Activated T-cell treated with anti-CD3 and anti-CD28 coated beads for 48 hours (primary cell): Measurements from ENCODE around the gene GMPS.
"Not testable (repeated sequence)": the region's sequence is repeated elsewhere in the genome, so short reads cannot be mapped to it uniquely, and the experiment has no call there.

Experiments used
- DNase-seq: peaks from one replicate; pipeline ENCODE4 v3.0.0-alpha.2; 2020; ENCODE audit warnings: low read depth

The GMPS gene

DNA sequence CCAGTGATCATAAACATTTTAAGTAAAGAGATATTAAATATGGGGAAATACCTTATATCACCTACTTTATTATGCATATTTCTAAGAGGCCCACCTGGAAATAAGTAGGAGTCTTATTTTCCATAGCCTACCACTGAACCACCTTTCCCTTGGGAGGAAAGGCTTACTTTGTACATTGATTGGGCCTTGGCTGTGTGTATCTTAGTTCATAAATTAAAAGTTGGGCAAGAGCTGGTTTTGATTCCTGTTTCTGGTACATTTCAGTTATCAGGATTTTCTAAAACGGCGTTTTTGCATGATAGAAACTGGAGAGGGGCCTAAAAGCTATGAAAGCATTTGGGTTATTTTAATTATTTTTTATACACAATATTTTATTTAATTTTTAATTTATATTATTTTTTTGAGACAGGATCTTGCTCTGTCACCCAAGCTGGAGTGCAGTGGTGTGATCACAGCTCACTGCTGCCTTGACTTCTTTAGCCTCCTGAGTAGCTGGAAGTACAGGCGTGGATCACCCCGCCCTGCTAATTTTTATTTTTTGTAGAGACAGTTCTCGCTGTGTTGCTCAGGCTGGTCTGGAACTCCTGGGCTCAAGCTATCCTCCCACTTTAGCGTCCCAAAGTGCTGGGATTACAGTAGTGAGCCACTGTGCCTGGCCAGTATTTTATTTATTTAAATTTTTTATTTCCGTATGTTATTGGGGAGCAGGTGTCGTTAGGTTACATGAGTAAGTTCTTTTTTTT is 2.6 kb downstream of the GMPS start:
- DNase-seq, result no peak

DNA sequence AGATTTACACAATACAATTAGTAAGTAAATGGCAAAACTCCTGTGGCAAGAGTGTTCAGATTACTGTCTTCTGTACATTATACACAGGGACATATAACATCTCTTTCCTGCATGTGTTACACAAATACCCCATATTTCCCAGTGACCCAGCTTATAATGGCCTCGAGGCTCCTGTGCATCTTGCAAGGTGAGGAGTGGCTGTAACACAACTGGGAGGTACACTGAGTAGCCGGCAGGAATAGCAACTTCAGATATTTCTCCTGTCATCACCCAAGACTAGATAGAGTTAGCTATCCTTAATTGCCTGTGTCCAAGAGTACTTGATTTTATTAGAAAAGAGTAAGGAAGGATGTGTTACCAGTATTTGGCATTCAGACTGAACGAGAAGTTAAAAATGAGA is 5.6 kb downstream of the GMPS start:
- no peak for DNase-seq

DNA sequence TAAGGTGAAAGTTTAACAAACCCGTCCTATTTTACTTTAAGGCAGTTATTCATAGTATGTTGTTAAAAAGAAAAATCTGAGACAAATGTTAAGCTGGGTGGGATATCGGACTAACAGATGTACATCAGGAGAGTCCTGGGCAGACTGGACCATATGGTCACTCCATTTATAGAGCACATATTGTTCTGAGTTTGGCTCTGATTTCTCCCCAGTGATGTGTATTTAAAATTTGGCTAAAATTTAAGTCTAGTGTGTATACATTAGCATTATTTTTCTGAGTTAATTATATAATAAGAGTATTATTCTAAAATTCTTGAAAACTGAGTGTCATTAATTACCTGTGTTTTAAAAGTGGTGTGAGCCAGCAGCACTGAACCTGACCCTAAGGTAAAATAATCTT is 6.1 kb downstream of the GMPS start:
- no peak for DNase-seq

DNA sequence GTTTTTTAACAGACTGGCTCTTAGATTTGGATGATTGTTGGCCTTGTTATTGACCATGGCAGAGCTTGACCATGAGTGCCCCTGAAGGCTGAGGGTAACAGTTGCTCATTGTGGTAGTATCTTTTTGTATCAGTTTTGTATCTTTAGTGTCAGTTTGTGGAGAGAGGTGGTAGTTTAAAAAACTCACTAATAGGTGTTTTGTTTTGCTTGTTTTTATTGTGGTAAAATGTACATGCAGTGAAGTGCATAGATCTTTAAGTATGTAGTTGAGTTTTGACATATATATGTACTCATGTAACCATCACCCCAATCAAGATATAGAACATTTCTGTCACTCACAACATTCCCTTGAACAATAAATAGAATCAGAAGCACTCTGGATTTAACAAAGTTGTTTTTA is 9.8 kb downstream of the GMPS start:
- no peak for DNase-seq

DNA sequence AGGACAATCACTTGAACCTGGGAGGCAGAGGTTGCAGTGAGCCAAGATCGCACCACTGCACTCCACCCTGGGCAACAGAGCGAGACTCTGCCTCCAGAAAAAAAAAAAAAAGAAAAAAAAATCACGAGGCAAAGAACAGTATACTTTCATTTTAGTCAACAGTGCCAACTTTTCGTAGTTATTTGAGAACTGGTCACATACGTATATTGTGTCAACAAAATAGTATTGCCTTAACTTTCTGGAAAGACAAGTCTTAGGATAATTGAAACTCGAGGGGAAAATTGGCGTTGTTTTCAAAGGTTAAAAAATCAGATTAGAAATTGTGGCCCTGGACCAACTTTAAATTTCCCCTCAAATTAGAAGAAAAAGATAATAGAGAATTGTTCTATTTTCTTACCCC is 13.8 kb downstream of the GMPS start:
- DNase-seq, result no peak

DNA sequence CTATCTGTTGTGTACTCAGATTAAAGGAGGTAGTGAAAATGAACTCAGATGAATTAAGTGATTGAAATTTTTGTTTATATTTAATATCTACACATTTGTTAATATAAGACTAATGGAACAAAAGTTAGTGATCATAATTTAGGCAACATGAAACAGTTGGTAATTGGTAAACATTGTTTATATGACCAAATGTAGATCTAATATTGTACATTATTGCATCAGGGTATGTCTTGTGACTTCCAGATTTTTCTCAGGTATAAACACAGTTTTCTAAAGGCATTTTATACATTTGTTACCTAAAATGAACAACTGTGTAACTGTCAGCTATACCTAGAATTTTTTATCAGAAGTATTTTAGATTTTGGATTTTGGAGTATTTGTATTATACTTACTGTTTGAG is 14.8 kb downstream of the GMPS start:
- DNase-seq, result no peak

DNA sequence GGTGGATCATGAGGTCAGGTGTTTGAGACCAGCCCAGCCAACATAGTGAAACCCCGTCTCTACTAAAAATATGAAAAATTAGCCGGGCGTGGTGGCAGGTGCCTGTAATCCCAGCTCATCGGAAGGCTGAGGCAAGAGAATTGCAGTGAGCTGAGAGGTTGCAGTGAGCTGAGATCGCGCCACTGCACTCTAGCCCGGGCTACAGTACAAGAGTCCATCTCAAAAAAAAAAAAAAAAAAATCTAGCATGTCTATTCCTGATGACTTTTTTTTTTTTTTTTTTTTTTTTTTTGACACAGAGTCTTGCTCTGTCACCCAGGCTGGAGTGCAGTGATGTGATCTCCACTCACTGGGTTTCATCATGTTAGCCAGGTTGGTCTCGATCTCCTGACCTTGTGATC is 15.9 kb downstream of the GMPS start:
- DNase-seq, result not testable (repeated sequence)

DNA sequence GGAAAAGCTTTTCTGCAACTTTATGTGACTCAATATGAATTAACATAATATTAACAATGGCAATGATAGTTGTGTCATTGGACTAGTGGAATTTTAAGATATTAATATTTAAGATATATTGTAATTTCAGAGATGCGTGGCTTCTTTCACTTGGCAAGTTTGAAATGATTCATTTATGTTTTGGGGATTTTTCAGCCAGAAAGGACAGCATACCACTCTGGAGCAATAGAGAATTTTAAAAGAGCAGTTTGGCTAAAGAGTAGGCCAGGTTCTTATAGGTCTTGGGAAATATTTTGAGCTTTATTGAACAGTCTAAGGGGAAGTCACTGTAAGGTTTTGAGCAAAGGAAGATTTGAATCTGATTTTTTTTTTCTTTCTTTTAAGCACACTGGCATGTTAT is 16.5 kb downstream of the GMPS start:
- DNase-seq, result no peak

DNA sequence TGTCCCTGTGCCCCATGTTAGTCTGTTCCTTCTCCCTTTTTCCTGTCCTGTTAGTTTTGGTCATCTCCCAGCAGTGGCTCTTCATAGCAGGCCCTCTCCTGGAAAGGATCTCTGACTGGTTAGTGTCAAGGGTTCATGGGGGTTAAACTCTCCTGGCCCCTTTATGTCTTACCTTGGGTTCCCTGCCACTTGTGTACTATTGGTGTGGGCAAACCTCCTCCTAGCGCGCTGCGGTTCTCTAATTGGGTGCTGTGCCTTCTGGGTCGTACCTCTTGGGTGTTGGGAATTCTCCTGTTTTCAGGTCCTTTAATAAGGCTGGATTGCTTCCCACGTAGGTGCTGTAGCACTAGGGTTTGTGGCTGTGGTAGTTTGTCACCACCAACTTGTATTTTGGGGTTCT is 18.8 kb downstream of the GMPS start:
- DNase-seq, result no peak

DNA sequence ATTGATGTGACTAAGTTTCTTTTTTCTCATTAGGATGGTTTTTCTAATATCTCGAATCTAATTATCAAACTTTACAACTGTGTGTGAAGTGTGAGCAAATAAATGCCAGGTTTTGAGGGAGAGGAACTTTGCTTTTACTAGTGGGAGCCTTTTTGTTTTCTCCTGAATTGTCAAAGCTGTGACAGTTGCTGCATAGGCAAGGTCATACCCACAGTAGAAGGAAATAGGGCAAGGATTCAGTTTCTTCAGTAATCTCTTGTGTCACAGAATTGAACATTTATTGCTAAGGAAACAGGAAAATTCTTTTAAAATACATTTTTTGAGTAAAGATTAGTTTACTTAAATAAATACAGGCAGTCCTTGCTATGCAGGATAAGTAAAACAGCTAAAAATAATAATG is 19.5 kb downstream of the GMPS start:
- DNase-seq, result no peak

DNA sequence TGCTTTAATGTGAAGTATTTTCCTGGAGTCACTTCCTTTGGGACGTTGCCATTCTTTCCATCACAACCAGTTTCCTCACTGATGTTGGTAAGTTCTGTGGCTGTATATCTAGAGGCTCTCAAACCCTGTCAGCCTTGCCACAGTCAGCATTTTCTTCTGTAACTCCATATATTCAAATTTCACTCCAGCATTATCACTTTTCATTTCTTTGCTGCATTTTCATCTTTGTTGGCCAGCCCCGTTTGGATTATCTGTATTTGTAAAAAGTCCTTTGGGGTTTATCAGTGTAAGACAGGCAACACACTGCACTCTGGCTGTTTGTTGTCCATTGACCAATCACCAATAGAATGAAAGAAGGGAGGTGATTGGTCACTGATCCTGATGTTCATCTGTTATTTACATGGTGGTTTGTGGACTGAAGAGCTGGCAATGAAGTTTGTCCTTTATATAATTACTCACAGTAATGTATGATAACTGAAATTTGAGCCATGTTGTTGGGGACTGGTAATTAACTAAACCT is 20.3 kb downstream of the GMPS start:
- DNase-seq, result no peak

DNA sequence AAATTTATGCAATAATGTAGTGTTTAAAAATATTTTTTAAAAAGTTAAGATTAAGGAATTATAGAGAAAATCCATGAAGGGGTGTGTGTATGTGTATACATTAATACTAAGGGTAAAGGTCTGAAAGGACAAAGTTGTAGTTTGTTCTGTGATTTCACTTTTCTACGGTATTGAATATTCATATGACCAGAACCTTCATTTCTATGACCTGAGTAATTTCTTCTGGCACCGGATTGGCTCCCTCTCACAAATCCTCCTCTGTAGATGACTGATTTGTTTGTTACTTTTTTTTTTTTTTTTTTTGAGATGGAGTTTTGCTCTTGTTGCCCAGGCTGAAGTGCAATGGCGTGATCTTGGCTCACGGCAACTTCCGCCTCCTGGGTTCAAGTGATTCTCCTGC is 20.9 kb downstream of the GMPS start:
- no peak for DNase-seq

DNA sequence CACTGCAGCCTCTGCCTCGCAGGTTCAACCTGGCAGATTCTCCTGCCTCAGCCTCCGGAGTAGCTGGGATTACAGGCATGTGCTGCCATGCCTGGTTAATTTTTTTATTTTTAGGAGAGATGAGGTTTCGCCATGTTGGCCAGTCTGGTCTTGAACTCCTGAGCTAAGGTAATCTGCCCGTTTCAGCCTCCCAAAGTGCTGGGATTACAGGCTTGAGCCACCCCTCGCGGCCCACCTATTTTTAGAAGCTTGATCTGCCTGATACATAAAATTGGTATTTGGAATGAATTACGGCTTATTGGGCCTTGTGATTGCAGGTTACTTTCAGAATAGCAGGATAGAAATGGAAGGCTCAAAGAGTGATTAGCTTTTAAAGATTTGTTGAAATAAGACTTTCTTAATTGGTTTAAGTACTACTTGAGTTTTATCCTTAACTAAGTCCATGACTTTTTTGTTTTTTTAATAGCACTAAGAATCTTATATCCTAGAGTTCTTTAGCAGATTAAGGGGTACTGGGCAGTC is 25.0 kb downstream of the GMPS start:
- no peak for DNase-seq

DNA sequence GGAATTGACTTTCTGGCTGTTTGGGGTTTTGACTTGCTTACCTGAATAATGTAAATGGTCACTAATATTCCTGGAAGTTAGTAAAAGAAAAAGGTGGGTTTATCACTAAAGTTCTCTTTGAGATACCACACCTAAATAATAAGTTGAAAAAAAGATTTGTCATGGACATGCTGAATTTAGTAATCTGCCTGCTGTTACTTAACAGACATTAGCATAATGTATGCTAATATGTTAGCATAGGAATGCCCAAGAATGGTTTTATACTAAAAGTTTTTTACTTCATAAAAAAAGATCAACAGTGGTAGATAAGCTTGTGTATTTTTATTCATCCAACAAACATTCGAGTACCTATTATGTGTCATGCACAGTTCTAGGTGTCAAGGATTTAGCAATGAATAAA is 36.5 kb downstream of the GMPS start:
- no peak for DNase-seq

DNA sequence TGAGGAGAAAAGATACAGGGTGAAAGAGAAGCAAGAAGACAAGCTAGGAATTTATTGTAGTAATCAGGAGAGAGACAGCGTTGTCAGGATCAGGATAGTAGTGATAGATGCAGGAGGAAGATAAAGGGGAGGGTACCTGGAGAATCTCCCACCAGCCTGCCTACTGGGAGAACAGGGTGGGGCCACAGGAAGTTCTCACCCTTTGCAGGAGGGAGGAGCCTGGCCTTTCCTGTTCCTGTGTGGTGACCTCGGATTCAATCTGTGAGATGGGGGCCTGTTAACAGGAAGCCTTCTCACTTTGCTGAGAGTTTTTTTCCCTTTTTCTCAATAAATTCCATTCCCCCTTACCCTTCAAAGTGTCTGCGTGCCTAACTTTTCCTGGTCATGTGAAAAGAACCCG is 37.6 kb downstream of the GMPS start:
- no peak for DNase-seq

DNA sequence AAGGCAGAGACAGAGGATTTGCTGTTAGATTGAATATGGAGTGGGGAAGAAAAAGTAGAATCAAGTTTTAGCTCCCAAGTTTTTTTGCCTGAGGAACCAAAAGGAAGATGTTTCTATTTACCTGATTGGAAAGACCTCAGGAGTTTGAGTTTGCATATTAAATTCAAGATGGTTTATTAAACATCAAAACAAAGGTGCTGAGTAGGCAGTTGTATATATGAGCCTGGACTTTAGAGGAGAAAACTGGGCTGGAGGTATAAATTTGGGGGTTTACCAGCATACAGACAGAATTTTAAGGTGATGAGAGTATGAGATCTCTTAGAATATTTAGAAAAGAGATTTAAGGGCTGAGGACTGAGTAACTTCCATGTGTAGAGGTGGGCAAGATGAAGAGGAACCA is 38.2 kb downstream of the GMPS start:
- no peak for DNase-seq

DNA sequence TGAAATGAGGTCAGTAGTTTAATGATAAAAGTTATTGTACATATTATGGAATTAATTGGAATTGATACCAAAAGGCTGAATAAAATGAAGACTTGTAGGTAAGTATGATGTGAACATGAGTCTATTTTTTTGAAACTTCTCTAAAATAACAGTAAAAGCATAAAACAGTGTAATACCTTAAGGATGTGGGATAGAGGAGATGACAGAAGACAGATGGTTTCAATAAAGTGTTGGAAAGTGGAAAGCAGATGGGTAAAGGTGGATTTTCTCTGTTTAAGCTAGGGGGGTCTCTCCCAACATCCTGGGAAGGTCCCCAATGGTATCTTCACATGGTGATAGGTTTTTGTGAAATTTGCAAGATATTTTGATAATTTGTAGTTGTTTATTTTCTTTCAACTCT is 41.6 kb downstream of the GMPS start:
- no peak for DNase-seq

DNA sequence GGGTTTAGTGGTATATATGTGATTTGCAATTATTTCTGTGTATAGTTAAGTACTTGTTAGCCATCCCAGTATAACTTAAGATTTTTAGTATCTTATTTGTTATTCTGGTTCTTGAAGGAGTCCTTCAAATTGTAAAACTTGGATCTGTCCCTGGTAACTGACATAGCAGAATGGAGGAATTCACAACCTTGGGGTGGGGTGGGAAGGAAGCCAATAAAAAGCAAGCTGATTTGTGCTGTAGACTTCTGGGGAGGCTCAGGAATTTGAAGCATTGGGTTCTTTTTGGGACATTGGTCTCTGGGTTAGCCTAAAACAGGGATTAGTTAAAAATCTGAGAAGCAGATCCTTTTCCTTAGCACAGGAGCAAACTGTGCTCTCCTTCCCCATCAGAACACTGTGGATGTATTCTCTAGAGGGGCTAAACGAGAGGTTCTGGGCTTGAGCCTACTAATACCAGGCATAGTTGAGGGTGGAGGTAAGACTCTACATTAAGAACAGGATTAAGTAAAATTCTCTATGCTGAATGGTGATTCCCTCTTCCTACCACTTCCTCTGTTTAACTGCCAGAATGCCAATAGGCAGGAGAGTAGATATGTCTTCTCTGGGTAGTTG is 42.2 kb downstream of the GMPS start:
- DNase-seq, result no peak

DNA sequence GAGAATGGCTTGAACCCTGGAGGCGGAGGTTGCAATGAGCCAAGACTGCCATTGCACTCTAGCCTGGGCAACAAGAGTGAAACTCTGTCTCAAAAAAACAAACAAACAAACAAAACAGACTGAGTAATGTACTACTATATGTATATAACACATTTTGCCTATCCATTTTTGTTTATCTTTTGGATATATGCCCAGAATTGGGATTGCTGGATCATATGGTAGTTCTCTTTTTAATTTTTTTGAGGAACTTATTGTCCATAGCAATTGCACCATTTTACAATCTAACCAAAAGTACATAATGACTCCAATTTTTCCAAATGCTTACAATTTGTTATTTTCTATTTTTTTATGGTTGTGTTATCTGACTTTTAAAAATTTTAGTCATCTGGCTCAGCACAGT is 47.3 kb downstream of the GMPS start:
- no peak for DNase-seq

DNA sequence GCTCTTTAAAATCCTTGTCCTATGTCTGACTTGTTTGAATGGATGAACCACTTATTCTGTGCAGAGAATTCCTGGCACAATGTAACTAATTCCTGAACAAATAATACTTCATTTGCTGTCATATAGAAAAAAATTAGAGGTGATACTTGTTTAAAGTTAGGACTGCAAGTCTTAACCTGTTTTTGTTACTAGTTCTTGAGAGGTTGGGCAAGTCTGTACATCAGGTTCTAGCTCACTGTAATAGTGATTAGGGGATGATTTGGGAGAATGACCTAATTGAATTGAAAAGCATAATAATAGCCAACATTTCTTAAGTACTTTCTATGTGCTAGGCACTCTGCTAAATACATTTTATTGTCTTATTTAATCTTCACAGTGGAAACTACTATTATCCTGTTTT is 49.3 kb downstream of the GMPS start:
- DNase-seq, result no peak

DNA sequence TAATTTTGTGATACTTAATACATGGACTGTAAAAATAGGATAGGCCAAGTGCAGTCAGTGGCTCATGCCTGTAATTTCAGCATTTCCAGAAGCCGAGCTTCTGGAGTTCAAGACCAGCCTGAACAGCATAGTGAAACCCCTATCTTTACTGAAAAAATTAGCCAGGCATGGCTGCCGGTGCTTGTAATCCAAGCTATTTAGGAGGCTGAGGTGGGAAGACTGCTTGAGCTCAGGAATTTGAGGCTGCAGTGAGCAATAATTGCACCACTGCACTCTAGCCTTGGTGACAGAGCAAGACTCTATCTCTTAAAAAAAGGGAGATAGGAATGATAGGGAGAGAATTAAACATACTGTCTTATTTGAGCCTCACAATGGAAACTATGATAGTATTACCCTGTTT is 51.0 kb downstream of the GMPS start:
- no peak for DNase-seq

DNA sequence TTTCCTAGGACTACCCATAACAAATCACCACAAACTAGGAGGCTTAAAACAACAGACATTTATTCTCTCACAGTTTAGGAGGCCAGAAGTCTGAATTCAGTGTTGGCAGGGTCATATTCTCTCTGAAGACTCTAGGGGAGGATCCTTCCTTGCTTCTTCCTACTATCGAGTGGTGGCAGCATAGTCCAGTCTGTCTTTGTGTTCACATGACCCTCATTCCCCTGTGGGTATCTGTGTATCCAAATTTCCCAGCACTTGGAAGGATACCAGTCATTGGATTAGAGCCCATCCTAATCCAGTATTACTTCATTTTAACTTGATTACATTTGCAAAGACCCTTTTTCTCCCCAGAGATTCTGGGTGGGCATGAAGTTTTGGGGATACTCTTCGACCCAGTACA is 63.8 kb downstream of the GMPS start:
- no peak for DNase-seq

DNA sequence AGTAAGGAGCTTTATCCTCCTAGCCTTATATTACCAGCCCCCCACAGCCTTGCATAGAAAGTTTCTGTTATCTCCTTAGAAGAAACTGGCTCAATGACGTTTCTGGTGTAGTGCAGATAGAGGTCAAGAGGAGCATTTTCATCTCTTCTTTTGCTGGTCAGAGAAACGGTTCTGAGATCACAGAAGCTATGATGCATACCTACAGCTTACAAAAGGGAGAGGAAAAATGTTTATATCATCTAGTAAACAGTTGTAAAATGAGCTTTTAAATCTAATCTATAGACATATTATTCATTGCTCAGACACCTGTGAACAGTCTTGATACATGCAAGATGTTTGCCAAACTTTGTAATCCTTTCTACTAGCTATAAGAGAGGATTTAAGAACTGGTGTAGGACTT is 68.0 kb downstream of the GMPS start:
- DNase-seq, result no peak

DNA sequence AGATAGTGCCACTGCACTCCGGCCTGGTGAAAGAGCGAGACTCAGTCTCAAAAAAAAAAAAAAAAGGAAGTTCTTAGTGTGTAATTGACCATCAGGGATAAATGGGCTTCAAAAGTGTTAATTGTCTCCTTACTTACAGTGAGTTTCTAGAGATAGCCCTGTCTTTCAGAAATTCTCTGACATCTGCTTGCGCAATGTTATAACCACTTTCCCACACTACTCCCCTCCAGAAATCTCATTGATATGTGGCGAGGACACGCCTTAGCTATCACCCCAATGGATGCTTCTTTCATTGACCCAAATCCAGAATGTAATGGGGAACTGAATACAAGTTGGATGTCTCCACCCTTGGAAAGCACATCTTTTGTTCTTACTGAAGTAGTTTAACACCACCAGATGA is 70.9 kb downstream of the GMPS start:
- DNase-seq, result no peak
